WERI-Rb-1 (cell line): Measurements from ENCODE around the gene SURF6.
"Not testable (repeated sequence)": the region's sequence is repeated elsewhere in the genome, so short reads cannot be mapped to it uniquely, and the experiment has no call there.

ENCODE experiments used
- DNase-seq: peaks from one replicate; pipeline ENCODE4 v3.0.0-alpha.2; 2020
- H3K27ac ChIP-seq: fragments of 250-450 bp; sonication (Bioruptor Pico); 2 replicates; pipeline ENCODE4 v1.5.1; 2020; ENCODE audit warnings: mild to moderate bottlenecking, moderate library complexity
- H3K27me3 ChIP-seq: fragments of 250-450 bp; sonication (Bioruptor Pico); 2 replicates; pipeline ENCODE4 v1.5.1; 2021; ENCODE audit warnings: mild to moderate bottlenecking, low read depth, moderate library complexity; ENCODE audit not compliant: insufficient read depth, severe bottlenecking
- H3K36me3 ChIP-seq: fragments of 250-450 bp; sonication (Bioruptor Pico); 2 replicates; pipeline ENCODE4 v1.5.1; 2020; ENCODE audit warnings: mild to moderate bottlenecking, moderate library complexity
- H3K4me3 ChIP-seq: 2 replicates; pipeline ENCODE4 v1.5.1; 2011; ENCODE audit warnings: low read depth, mild to moderate bottlenecking, control low read depth, low read length
- H3K9me3 ChIP-seq: fragments of 250-450 bp; sonication (Bioruptor Pico); 2 replicates; pipeline ENCODE4 v1.5.1; 2021; ENCODE audit warnings: mild to moderate bottlenecking, moderate library complexity; ENCODE audit not compliant: severe bottlenecking
- TF ChIP-seq, protein P1 (sequence below): IDR thresholded peaks from 2 replicates; pipeline ENCODE4 v1.5.1; 2011; ENCODE audit warnings: low read depth, mild to moderate bottlenecking, control low read depth, inconsistent platforms, low read length

Gene SURF6

GRCh38 chr9:133284362-133284761 lies 51.6 kb downstream of the SURF6 start:
- Histone ChIP-seq H3K27ac (no peak overlapping the region), H3K4me3 (no peak overlapping the region), H3K27me3 (no peaks in the 10 kb centered on the region), H3K36me3 (no peaks in the 10 kb centered on the region), H3K9me3 (peaks cover 7% of the 10 kb centered on the region)
- DNase-seq = no peak
- TF ChIP-seq, protein P1, sequence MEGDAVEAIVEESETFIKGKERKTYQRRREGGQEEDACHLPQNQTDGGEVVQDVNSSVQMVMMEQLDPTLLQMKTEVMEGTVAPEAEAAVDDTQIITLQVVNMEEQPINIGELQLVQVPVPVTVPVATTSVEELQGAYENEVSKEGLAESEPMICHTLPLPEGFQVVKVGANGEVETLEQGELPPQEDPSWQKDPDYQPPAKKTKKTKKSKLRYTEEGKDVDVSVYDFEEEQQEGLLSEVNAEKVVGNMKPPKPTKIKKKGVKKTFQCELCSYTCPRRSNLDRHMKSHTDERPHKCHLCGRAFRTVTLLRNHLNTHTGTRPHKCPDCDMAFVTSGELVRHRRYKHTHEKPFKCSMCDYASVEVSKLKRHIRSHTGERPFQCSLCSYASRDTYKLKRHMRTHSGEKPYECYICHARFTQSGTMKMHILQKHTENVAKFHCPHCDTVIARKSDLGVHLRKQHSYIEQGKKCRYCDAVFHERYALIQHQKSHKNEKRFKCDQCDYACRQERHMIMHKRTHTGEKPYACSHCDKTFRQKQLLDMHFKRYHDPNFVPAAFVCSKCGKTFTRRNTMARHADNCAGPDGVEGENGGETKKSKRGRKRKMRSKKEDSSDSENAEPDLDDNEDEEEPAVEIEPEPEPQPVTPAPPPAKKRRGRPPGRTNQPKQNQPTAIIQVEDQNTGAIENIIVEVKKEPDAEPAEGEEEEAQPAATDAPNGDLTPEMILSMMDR = no peak

GRCh38 chr9:133283255-133284032 lies 52.5 kb downstream of the SURF6 start:
- H3K4me3 ChIP-seq, H3K36me3 ChIP-seq, DNase-seq, H3K9me3 ChIP-seq, H3K27me3 ChIP-seq, H3K27ac ChIP-seq: not testable (repeated sequence)

GRCh38 chr9:133282464-133283238 lies 53.3 kb downstream of the SURF6 start:
- Histone ChIP-seq H3K27me3 (no peaks in the 10 kb centered on the region), H3K36me3 (no peaks in the 10 kb centered on the region), H3K27ac (no peak overlapping the region), H3K4me3 (no peak overlapping the region), H3K9me3 (no peaks in the 10 kb centered on the region)
- DNase-seq = no peak
- TF ChIP-seq, protein P1 = no peak

GRCh38 chr9:133280392-133280791 lies 55.6 kb downstream of the SURF6 start:
- Histone ChIP-seq H3K4me3 (no peak overlapping the region), H3K27me3 (no peaks in the 10 kb centered on the region), H3K27ac (no peak overlapping the region), H3K9me3 (no peaks in the 10 kb centered on the region), H3K36me3 (no peaks in the 10 kb centered on the region)
- TF ChIP-seq, protein P1 = no peak
- DNase-seq = no peak
